ENCODE data around the gene GTF2H1.

DNA sequence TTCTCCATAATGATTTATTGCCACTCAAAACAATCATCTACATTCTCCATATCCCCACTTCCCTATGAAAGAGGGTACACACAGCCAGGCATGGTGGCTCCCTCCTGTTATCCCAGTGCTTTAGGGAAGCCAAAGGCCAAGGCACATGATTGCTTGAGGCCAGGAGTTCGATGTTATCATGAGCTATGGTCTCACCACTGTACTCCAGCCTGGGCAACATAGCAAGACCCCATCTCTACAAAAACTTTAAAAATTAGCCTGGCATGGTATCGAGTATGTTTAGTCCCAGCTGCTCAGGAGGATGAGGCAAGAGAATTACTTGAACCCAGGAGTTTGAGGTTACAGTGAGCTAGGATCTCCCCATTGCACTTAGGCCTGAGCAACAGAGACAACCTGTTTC lies 6.5 kb upstream of the GTF2H1 start:
- no peak for TF ChIP-seq EZH2 (IDR thresholded peaks at IDR 0.05; ENCODE audit: borderline replicate concordance)
- TF ChIP-seq, protein P1, sequence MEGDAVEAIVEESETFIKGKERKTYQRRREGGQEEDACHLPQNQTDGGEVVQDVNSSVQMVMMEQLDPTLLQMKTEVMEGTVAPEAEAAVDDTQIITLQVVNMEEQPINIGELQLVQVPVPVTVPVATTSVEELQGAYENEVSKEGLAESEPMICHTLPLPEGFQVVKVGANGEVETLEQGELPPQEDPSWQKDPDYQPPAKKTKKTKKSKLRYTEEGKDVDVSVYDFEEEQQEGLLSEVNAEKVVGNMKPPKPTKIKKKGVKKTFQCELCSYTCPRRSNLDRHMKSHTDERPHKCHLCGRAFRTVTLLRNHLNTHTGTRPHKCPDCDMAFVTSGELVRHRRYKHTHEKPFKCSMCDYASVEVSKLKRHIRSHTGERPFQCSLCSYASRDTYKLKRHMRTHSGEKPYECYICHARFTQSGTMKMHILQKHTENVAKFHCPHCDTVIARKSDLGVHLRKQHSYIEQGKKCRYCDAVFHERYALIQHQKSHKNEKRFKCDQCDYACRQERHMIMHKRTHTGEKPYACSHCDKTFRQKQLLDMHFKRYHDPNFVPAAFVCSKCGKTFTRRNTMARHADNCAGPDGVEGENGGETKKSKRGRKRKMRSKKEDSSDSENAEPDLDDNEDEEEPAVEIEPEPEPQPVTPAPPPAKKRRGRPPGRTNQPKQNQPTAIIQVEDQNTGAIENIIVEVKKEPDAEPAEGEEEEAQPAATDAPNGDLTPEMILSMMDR (IDR thresholded peaks at IDR 0.05; ENCODE audit: poor library complexity): no peak

All from hepatocyte (in vitro differentiated cells).